ENCODE data around the gene MTCL1.

MTCL1 gene

GRCh38 chr18:8718401-8718913 lies 13.1 kb downstream of the MTCL1 start:
- H3K4me2 ChIP-seq (ENCODE audit: insufficient read depth, low read length): no peak overlapping the region
- no peak overlapping the region for H3K9ac ChIP-seq (ENCODE audit: low read depth, low read length)
- no peaks in the 10 kb centered on the region for H3K4me1 ChIP-seq (ENCODE audit: insufficient read depth, low read length)
- H2AFZ ChIP-seq (ENCODE audit: low read depth, low read length): no peak overlapping the region
- no peaks in the 10 kb centered on the region for H4K20me1 ChIP-seq (ENCODE audit: insufficient read depth, low read length)
- TF ChIP-seq EZH2 (IDR thresholded peaks at IDR 0.05; ENCODE audit: borderline replicate concordance, low read depth, low read length, severe bottlenecking) (no peak), CTCF (IDR thresholded peaks at IDR 0.05; ENCODE audit: borderline replicate concordance, extremely low read depth, low read length, poor library complexity, severe bottlenecking) (no peak)
- H3K9me3 ChIP-seq (ENCODE audit: insufficient read depth, low read length, severe bottlenecking): no peaks in the 10 kb centered on the region
- H3K27me3 ChIP-seq (ENCODE audit: insufficient read depth, low read length, poor library complexity): no peaks in the 10 kb centered on the region
- peaks cover 7% of the 10 kb centered on the region; the same call in 1 of the 2 replicates for H3K36me3 ChIP-seq (ENCODE audit: insufficient read depth, low read length)
- no peak overlapping the region for H3K4me3 ChIP-seq (ENCODE audit: low read depth in 1 of 2, low read length in 2 of 2)
- H3K27ac ChIP-seq (ENCODE audit: low read length): no peak overlapping the region
- no peak for ATAC-seq (ENCODE audit: insufficient read depth, low read depth)
- no peak for DNase-seq
- H3K79me2 ChIP-seq (ENCODE audit: insufficient read depth, low read length): no peaks in the 10 kb centered on the region

- DNase-seq: no peak
- no peaks in the 10 kb centered on the region for H3K9me3 ChIP-seq (ENCODE audit: insufficient read depth, low read length, severe bottlenecking)
- H4K20me1 ChIP-seq (ENCODE audit: insufficient read depth, low read length): no peaks in the 10 kb centered on the region
- H2AFZ ChIP-seq (ENCODE audit: low read depth, low read length): no peak overlapping the region
- no peak for ATAC-seq (ENCODE audit: insufficient read depth, low read depth)
- peaks cover 7% of the 10 kb centered on the region; the same call in 1 of the 2 replicates for H3K36me3 ChIP-seq (ENCODE audit: insufficient read depth, low read length)
- H3K27me3 ChIP-seq (ENCODE audit: insufficient read depth, low read length, poor library complexity): no peaks in the 10 kb centered on the region
- H3K4me3 ChIP-seq (ENCODE audit: low read depth in 1 of 2, low read length in 2 of 2): no peak overlapping the region
- H3K79me2 ChIP-seq (ENCODE audit: insufficient read depth, low read length): no peaks in the 10 kb centered on the region
- no peak overlapping the region for H3K4me2 ChIP-seq (ENCODE audit: insufficient read depth, low read length)
- H3K27ac ChIP-seq (ENCODE audit: low read length): no peak overlapping the region
- no peaks in the 10 kb centered on the region for H3K4me1 ChIP-seq (ENCODE audit: insufficient read depth, low read length)
- H3K9ac ChIP-seq (ENCODE audit: low read depth, low read length): no peak overlapping the region
- TF ChIP-seq CTCF (IDR thresholded peaks at IDR 0.05; ENCODE audit: borderline replicate concordance, extremely low read depth, low read length, poor library complexity, severe bottlenecking) (no peak), EZH2 (IDR thresholded peaks at IDR 0.05; ENCODE audit: borderline replicate concordance, low read depth, low read length, severe bottlenecking) (no peak)
Measured at GRCh38 chr18:8719192-8719591, 13.8 kb downstream of the MTCL1 start.

DNA sequence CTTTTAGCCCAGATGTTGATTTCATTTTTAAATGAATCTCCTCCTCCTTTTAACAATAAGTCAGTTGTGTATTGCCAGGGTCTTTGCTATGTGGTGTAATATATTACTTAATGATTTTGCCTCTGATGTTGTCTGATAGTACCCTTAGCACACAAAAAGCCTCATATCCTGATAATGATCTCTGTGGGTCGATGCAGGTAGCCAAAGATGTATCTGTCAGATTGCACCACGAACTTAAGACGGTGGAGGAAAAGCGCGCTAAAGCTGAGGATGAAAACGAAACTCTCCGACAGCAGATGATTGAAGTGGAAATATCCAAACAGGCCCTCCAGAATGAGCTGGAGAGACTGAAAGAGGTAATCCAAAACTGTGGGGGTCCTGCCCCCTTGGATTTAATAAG lies 14.8 kb downstream of the MTCL1 start:
- H3K36me3 ChIP-seq (ENCODE audit: insufficient read depth, low read length): peaks cover 7% of the 10 kb centered on the region; the same call in 1 of the 2 replicates
- DNase-seq (no peak), ATAC-seq (ENCODE audit: insufficient read depth, low read depth) (peak; percentile 33; the same call in 2 of the 3 replicates)
- H3K27me3 ChIP-seq (ENCODE audit: insufficient read depth, low read length, poor library complexity): no peaks in the 10 kb centered on the region
- no peak overlapping the region for H2AFZ ChIP-seq (ENCODE audit: low read depth, low read length)
- no peaks in the 10 kb centered on the region for H4K20me1 ChIP-seq (ENCODE audit: insufficient read depth, low read length)
- H3K9me3 ChIP-seq (ENCODE audit: insufficient read depth, low read length, severe bottlenecking): no peaks in the 10 kb centered on the region
- no peak overlapping the region for H3K4me2 ChIP-seq (ENCODE audit: insufficient read depth, low read length)
- H3K9ac ChIP-seq (ENCODE audit: low read depth, low read length): no peak overlapping the region
- H3K4me3 ChIP-seq (ENCODE audit: low read depth in 1 of 2, low read length in 2 of 2): no peak overlapping the region
- H3K4me1 ChIP-seq (ENCODE audit: insufficient read depth, low read length): no peaks in the 10 kb centered on the region
- no peak overlapping the region for H3K27ac ChIP-seq (ENCODE audit: low read length)
- H3K79me2 ChIP-seq (ENCODE audit: insufficient read depth, low read length): no peaks in the 10 kb centered on the region
- no peak for TF ChIP-seq CTCF (IDR thresholded peaks at IDR 0.05; ENCODE audit: borderline replicate concordance, extremely low read depth, low read length, poor library complexity, severe bottlenecking)
- TF ChIP-seq EZH2 (IDR thresholded peaks at IDR 0.05; ENCODE audit: borderline replicate concordance, low read depth, low read length, severe bottlenecking): no peak
